Pulmonary artery endothelial cell (primary cell): ENCODE data around the gene HAS3. TPM values are rescaled to one million over a fixed set of nuclear protein-coding genes. Genes with fewer than 3 reads are reported as not detected.
"Not testable (repeated sequence)": the region's sequence is repeated elsewhere in the genome, so short reads cannot be mapped to it uniquely, and the experiment has no call there.

Experiments used
- DNase-seq: peaks from one replicate; pipeline ENCODE4 v3.0.0-alpha.2; 2011; ENCODE audit warnings: low read depth, low spot score
- total RNA-seq: library from RNA; depleted of rRNA; stranded (reverse); fragments of >200 nt; gene quantifications from 2 replicates; pipeline ENCODE4 v1.2.3, GENCODE V29; 2014

HAS3 gene
- total RNA-seq: 1.1 and 4.1 TPM in 2 replicates

GRCh38 chr16:69105501-69106361 lies at the start of gene HAS3:
HAS3 (plus strand) TSS chr16:69105653; CDS start chr16:69109396, 3,743 bp downstream.
- DNase-seq: no peak

- no peak for DNase-seq
Measured at GRCh38 chr16:69055980-69056379, 49.5 kb upstream of the HAS3 start.

- DNase-seq: no peak
Measured at GRCh38 chr16:69056421-69056820, 49.0 kb upstream of the HAS3 start.

- no peak for DNase-seq
Measured at GRCh38 chr16:69057400-69058378, 47.8 kb upstream of the HAS3 start.

GRCh38 chr16:69063491-69063890 lies 42.0 kb upstream of the HAS3 start:
- not testable (repeated sequence) for DNase-seq

- DNase-seq: no peak
Measured at GRCh38 chr16:69064124-69064763, 41.2 kb upstream of the HAS3 start.

- no peak for DNase-seq
Measured at GRCh38 chr16:69064764-69065313, 40.6 kb upstream of the HAS3 start.

GRCh38 chr16:69069504-69069903 lies 35.9 kb upstream of the HAS3 start:
- DNase-seq: no peak

- DNase-seq: no peak
Measured at GRCh38 chr16:69071036-69071435, 34.4 kb upstream of the HAS3 start.

GRCh38 chr16:69072640-69072974 lies 32.8 kb upstream of the HAS3 start:
- no peak for DNase-seq

GRCh38 chr16:69073181-69073702 lies 32.2 kb upstream of the HAS3 start:
- peak; percentile 29 for DNase-seq

- DNase-seq: no peak
Measured at GRCh38 chr16:69077251-69077650, 28.2 kb upstream of the HAS3 start.

GRCh38 chr16:69078073-69078472 lies 27.4 kb upstream of the HAS3 start:
- DNase-seq: no peak

GRCh38 chr16:69079697-69080096 lies 25.8 kb upstream of the HAS3 start:
- no peak for DNase-seq

- DNase-seq: no peak
Measured at GRCh38 chr16:69083306-69083941, 22.0 kb upstream of the HAS3 start.

- no peak for DNase-seq
Measured at GRCh38 chr16:69084289-69084688, 21.2 kb upstream of the HAS3 start.

- no peak for DNase-seq
Measured at GRCh38 chr16:69085032-69085695, 20.3 kb upstream of the HAS3 start.

- DNase-seq: peak; percentile 26
Measured at GRCh38 chr16:69087161-69087581, 18.3 kb upstream of the HAS3 start.

GRCh38 chr16:69088684-69089083 lies 16.8 kb upstream of the HAS3 start:
- no peak for DNase-seq
